AML-193 (cell line): ENCODE results near the gene UFD1.

Experiments used
- DNase-seq, 2 experiments: peaks; one replicate each; lab custom pipeline; 2025; lab: John Stamatoyannopoulos, UW

UFD1 gene

GRCh38 chr22:19424186-19424500 lies 54.9 kb downstream of the UFD1 start:
- DNase-seq, result no peak

- no peak for DNase-seq
Measured at GRCh38 chr22:19422440-19423301, 56.3 kb downstream of the UFD1 start.

GRCh38 chr22:19420321-19420720 lies 58.7 kb downstream of the UFD1 start:
- no peak for DNase-seq

- no peak for DNase-seq
Measured at GRCh38 chr22:19419464-19420178, 59.4 kb downstream of the UFD1 start.

GRCh38 chr22:19419086-19419463 lies 59.9 kb downstream of the UFD1 start:
- peak; percentile 20 to 40 for DNase-seq

GRCh38 chr22:19412923-19413322 lies 66.1 kb downstream of the UFD1 start:
- DNase-seq, result no peak

- DNase-seq, result no peak
Measured at GRCh38 chr22:19412478-19412877, 66.5 kb downstream of the UFD1 start.

- no peak for DNase-seq
Measured at GRCh38 chr22:19411690-19412045, 67.3 kb downstream of the UFD1 start.

- no peak for DNase-seq
Measured at GRCh38 chr22:19410941-19411689, 67.9 kb downstream of the UFD1 start.

GRCh38 chr22:19407649-19408606 lies 71.1 kb downstream of the UFD1 start:
- no peak for DNase-seq

GRCh38 chr22:19406846-19407245 lies 72.1 kb downstream of the UFD1 start:
- no peak for DNase-seq

GRCh38 chr22:19406281-19406811 lies 72.6 kb downstream of the UFD1 start:
- no peak for DNase-seq

- DNase-seq, result no peak
Measured at GRCh38 chr22:19405652-19406051, 73.3 kb downstream of the UFD1 start.

- DNase-seq, result no peak
Measured at GRCh38 chr22:19405133-19405532, 73.9 kb downstream of the UFD1 start.

GRCh38 chr22:19404676-19405075 lies 74.3 kb downstream of the UFD1 start:
- DNase-seq, result no peak

GRCh38 chr22:19402642-19403191 lies 76.3 kb downstream of the UFD1 start:
- no peak for DNase-seq

GRCh38 chr22:19401483-19401882 lies 77.5 kb downstream of the UFD1 start:
- no peak for DNase-seq

- DNase-seq, result no peak
Measured at GRCh38 chr22:19400881-19401280, 78.1 kb downstream of the UFD1 start.
